ENCODE data around the gene SNX32. TPM values are rescaled to one million over a fixed set of nuclear protein-coding genes. Genes with fewer than 3 reads are reported as not detected.

SNX32 gene
- total and polyA plus RNA-seq, 9 of the 15 experiments (the other 6 are each of a cell fraction or from before 2014, with no cell fraction given): 0.03 TPM; not detected in 7

DNA sequence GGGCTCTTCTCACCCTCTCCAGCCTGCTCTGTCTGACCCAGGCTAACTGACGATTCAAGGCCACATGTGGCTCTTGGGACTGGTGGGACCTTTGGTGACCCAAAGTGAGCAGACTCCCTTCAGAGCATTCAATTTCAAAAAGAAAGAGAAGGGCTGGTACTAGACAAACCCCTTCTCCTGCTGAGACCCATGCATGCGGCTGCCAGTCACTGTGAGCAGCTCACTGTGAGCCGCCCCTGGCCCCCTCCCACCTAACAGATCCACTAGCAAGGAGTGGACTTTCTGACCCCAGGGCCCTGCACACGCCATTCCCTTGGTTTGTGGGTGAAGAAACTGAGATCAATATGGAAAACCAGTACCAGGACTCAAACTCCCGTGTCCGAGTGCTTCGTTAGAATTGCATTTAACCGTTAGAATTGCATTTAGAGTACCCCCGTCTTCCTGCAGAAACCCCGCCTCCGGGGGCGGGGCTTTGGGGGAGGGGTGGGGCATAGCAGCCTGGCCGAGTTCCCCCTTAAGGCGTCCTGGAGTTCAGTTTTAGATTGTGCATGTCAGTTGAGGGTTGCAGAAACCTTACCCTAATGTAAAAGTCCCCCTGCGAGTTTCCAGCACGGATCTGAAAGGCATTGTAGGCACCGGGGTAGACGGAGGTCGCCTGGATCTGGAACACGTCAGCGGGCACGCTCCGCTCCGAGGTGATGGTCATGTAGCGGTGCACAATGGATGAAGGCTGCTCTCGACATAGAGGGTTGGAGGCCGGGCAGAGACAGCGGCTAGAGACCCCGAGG is 33.7 kb downstream of the SNX32 start:
- FAIRE-seq: peak; percentile 78
- BruUV-seq (replicated peaks): no TSS peak
- WGBS (ENCODE audit: insufficient coverage, low coverage, missing lambda C conversion rate): 46% methylated on average over 28 of the region's 29 CpGs
- TF ChIP-seq, protein P1, sequence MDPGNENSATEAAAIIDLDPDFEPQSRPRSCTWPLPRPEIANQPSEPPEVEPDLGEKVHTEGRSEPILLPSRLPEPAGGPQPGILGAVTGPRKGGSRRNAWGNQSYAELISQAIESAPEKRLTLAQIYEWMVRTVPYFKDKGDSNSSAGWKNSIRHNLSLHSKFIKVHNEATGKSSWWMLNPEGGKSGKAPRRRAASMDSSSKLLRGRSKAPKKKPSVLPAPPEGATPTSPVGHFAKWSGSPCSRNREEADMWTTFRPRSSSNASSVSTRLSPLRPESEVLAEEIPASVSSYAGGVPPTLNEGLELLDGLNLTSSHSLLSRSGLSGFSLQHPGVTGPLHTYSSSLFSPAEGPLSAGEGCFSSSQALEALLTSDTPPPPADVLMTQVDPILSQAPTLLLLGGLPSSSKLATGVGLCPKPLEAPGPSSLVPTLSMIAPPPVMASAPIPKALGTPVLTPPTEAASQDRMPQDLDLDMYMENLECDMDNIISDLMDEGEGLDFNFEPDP (CRISPR knock-in tag; IDR thresholded peaks at IDR 0.05): no peak
- TF ChIP-seq, protein P2, sequence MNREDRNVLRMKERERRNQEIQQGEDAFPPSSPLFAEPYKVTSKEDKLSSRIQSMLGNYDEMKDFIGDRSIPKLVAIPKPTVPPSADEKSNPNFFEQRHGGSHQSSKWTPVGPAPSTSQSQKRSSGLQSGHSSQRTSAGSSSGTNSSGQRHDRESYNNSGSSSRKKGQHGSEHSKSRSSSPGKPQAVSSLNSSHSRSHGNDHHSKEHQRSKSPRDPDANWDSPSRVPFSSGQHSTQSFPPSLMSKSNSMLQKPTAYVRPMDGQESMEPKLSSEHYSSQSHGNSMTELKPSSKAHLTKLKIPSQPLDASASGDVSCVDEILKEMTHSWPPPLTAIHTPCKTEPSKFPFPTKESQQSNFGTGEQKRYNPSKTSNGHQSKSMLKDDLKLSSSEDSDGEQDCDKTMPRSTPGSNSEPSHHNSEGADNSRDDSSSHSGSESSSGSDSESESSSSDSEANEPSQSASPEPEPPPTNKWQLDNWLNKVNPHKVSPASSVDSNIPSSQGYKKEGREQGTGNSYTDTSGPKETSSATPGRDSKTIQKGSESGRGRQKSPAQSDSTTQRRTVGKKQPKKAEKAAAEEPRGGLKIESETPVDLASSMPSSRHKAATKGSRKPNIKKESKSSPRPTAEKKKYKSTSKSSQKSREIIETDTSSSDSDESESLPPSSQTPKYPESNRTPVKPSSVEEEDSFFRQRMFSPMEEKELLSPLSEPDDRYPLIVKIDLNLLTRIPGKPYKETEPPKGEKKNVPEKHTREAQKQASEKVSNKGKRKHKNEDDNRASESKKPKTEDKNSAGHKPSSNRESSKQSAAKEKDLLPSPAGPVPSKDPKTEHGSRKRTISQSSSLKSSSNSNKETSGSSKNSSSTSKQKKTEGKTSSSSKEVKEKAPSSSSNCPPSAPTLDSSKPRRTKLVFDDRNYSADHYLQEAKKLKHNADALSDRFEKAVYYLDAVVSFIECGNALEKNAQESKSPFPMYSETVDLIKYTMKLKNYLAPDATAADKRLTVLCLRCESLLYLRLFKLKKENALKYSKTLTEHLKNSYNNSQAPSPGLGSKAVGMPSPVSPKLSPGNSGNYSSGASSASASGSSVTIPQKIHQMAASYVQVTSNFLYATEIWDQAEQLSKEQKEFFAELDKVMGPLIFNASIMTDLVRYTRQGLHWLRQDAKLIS (CRISPR knock-in tag; IDR thresholded peaks at IDR 0.05): peak; percentile 35; the same call in 1 of the 2 replicates
- TF ChIP-seq, protein P3, sequence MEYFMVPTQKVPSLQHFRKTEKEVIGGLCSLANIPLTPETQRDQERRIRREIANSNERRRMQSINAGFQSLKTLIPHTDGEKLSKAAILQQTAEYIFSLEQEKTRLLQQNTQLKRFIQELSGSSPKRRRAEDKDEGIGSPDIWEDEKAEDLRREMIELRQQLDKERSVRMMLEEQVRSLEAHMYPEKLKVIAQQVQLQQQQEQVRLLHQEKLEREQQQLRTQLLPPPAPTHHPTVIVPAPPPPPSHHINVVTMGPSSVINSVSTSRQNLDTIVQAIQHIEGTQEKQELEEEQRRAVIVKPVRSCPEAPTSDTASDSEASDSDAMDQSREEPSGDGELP (CRISPR knock-in tag; IDR thresholded peaks at IDR 0.05; ENCODE audit: borderline replicate concordance): peak; percentile 28; the same call in 1 of the 2 replicates
- TF ChIP-seq HDAC3 (IDR thresholded peaks at IDR 0.05; ENCODE audit: borderline replicate concordance, partially characterized antibody) (no peak), LCOR (CRISPR knock-in tag; IDR thresholded peaks at IDR 0.05) (0 out of 2 replicates have a peak, but pooled peaks have one; percentile 23), SMAD4 (CRISPR knock-in tag; conservative IDR thresholded peaks at IDR 0.05) (peak; percentile 59), CEBPG (CRISPR knock-in tag; IDR thresholded peaks at IDR 0.05) (peak; percentile 48; the same call in 1 of the 2 replicates), CEBPG (tag; conservative IDR thresholded peaks at IDR 0.05 in 1 of 2, IDR thresholded peaks at IDR 0.05 in 1 of 2) (no peak)
- TF ChIP-seq, protein P4, sequence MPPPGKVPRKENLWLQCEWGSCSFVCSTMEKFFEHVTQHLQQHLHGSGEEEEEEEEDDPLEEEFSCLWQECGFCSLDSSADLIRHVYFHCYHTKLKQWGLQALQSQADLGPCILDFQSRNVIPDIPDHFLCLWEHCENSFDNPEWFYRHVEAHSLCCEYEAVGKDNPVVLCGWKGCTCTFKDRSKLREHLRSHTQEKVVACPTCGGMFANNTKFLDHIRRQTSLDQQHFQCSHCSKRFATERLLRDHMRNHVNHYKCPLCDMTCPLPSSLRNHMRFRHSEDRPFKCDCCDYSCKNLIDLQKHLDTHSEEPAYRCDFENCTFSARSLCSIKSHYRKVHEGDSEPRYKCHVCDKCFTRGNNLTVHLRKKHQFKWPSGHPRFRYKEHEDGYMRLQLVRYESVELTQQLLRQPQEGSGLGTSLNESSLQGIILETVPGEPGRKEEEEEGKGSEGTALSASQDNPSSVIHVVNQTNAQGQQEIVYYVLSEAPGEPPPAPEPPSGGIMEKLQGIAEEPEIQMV (tag; conservative IDR thresholded peaks at IDR 0.05; ENCODE audit: low read depth): no peak
- TF ChIP-seq, protein P5, sequence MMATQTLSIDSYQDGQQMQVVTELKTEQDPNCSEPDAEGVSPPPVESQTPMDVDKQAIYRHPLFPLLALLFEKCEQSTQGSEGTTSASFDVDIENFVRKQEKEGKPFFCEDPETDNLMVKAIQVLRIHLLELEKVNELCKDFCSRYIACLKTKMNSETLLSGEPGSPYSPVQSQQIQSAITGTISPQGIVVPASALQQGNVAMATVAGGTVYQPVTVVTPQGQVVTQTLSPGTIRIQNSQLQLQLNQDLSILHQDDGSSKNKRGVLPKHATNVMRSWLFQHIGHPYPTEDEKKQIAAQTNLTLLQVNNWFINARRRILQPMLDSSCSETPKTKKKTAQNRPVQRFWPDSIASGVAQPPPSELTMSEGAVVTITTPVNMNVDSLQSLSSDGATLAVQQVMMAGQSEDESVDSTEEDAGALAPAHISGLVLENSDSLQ (IDR thresholded peaks at IDR 0.05): peak; percentile 52

More for the DNA sequence above, 33.7 kb downstream of the SNX32 start:
- ATAC-seq (peak; percentile 73), DNase-seq (ENCODE audit: extremely low read depth in 1 of 4, low spot score in 3 of 4) (peak in 3 of 4 experiments; percentile 51 to 68 (median 60))
- peak overlapping the region; percentile 49; the same call in 1 of the 2 replicates for H3K4me2 ChIP-seq (ENCODE audit: insufficient read depth, low read length)
- no peak overlapping the region for H3K4me3 ChIP-seq
- H3K9ac ChIP-seq (ENCODE audit: insufficient read depth in 1 of 2, low read depth in 2 of 2, low read length in 2 of 2): peak overlapping the region in 1 of 2 experiments; percentile 83; a peak in 3 of 4 replicates
- H3K79me2 ChIP-seq (ENCODE audit: control insufficient read depth, insufficient read depth, low read length): peaks cover 6% of the 10 kb centered on the region; the same call in 1 of the 3 replicates
- no peaks in the 10 kb centered on the region for H3K27me3 ChIP-seq (ENCODE audit: control insufficient read depth in 2 of 2, insufficient read depth in 2 of 2, low read length in 2 of 2)
- peaks cover 57% of the 10 kb centered on the region; the same call in 2 of the 3 replicates for H3K36me3 ChIP-seq (ENCODE audit: control insufficient read depth, insufficient read depth, low read length)
- H2AFZ ChIP-seq (ENCODE audit: low read depth, low read length): no peak overlapping the region
- no peaks in the 10 kb centered on the region for H3K9me3 ChIP-seq (replicated peaks; ENCODE audit: control insufficient read depth, insufficient read depth, low read depth, low read length)
- intact Hi-C loops (cut with micrococcal nuclease) (no loop called here), in situ Hi-C loops (cut with MboI) (no loop called here)
- CTCF ChIA-PET (ENCODE audit: low intra/inter-chr PET ratio): no interaction called here
- no peaks in the 10 kb centered on the region for H4K20me1 ChIP-seq (replicated peaks; ENCODE audit: control insufficient read depth, insufficient read depth, low read length)
- POLR2A ChIA-PET: interaction anchor here (0.8 to 8.2 kb wide), 4 partner anchors 8 to 45 kb away, joined by 3 to 151 read pairs (median 76); partner anchors contain the start of genes CCDC85B, CFL1, CTSW and FIBP
- peaks cover 18 to 77% of the 10 kb centered on the region in 2 experiments; a peak in 4 of 5 replicates for H3K4me1 ChIP-seq (replicated peaks in 1 of 2; ENCODE audit: control insufficient read depth in 2 of 2, insufficient read depth in 2 of 2, low read length in 2 of 2)
- peak overlapping the region; percentile 65; the same call in 2 of the 3 replicates for H3K27ac ChIP-seq (ENCODE audit: extremely low read depth, low read depth, low read length)
- H3K9me1 ChIP-seq (ENCODE audit: control insufficient read depth, insufficient read depth, low read length): no peaks in the 10 kb centered on the region
